ENCODE results near the gene DCBLD1.

DCBLD1 gene

DNA sequence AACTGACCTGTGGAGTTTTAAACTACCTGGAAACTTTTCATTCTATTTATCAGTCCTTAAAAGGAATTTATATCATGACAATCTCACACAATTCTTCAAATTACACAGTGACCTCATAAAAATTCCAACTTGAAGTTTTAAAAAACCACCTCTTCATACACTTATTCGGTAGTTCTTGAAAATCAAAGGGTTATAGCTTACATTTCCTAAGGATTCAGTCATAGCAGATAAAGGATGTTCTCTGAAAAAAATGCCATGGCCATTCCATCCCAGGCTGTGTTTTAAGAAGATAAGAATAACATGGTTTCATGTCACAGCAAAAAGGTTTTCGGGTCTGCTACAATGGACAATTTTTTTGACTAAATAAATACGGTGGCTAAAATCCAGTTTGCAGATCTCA lies 78.7 kb downstream of the DCBLD1 start:
- DNase-seq = no peak

- no peak for DNase-seq
Observed at GRCh38 chr6:117564681-117565080, 82.2 kb downstream of the DCBLD1 start.

DNA sequence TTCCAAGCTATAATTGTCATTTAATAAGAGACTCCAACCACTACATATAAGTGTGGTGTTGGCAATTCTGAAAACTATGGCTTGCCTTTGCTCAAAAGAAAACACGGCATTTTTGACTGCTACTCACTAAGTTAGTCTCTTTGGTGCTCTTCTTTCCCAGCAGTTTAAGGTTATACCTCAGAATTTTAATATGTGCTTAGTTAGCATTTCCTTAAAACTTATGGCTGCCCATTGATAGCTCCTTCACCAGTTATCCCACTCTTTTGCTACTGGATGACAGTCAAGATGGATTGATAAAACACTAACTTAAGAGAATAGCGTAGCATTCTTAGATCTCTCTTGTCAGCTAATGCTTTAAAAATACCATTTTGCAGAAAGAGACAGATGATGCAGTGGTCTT lies 85.8 kb downstream of the DCBLD1 start:
- DNase-seq = no peak

DNA sequence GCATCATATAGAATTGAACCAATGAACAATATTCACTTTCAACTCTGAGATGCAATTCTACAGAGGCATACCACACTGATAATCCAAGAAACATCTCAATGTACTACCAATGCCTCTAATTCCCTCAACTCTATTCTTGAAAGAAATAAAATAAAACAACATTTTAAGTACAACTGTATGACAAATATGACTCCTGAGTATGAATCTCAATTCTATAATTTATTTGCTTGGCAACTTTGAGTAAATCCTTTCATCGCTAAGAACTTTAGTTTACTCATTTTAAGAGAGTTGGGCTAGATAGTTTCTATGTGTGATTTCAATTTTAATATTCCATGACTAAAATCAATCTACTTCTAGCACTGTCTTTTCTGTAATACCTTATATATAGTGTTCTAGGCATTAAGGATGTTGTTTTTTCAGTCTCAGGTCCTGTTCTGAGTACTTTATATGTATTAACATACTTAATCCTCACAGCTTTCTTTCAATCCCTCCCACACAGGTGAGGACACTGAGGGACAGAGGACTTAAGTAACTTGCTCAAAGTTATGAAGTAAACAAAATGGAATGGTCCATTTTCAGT lies 86.4 kb downstream of the DCBLD1 start:
- no peak for DNase-seq

GRCh38 chr6:117573006-117573680 lies 90.7 kb downstream of the DCBLD1 start:
- no peak for DNase-seq

DNA sequence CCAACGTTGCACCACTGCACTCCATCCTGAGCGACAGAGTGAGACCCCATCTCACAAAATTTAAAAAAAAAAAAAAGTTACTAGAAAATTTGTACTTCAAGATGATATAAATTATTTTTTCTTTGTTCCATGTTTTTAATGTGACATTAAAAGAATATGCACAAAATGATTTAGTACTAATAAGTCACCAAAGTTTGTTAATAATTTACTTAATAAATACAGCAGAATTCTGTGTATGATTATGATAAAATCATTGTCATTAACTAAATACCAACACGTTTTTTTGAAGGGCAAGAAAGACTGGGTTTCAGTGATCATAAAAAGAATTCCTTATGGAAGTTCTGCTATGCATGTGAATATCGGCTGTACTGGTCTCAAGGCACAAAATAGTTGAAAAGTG lies 91.7 kb downstream of the DCBLD1 start:
- DNase-seq = no peak

DNA sequence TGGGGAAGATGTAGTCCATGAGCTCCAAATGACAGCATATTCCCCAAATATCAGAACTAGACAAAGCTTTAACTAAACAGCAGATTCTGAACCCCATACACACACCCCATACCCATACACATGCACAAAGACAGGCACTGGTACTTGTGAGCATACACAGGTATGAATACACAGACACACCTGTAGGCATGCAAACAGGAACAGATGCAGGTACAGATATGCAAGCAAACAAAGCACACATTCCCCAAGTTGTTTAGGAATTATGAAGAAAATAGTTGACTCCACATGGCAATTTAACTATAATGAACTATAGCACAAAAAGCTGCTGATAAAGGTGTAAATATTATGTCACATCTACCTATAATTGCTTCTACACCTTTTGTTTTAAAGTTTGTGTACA lies 103.2 kb downstream of the DCBLD1 start:
- no peak for DNase-seq

- no peak for DNase-seq
Observed at GRCh38 chr6:117590447-117590846, 108.0 kb downstream of the DCBLD1 start.

- no peak for DNase-seq
Observed at GRCh38 chr6:117591405-117591804, 108.9 kb downstream of the DCBLD1 start.

GRCh38 chr6:117592983-117593759 lies 110.7 kb downstream of the DCBLD1 start:
- no peak for DNase-seq

GRCh38 chr6:117595099-117595923 lies 112.8 kb downstream of the DCBLD1 start:
- DNase-seq = no peak

- no peak for DNase-seq
Observed at GRCh38 chr6:117597755-117598154, 115.3 kb downstream of the DCBLD1 start.

Data from HCEC 1CT (cell line).